ENCODE measurements around the gene ZNF44.

- TF ChIP-seq CTCF (IDR thresholded peaks at IDR 0.05 in 8 of 11, conservative IDR thresholded peaks at IDR 0.05 in 3 of 11), result no peak
- TF ChIP-seq POLR2AphosphoS5 (IDR thresholded peaks at IDR 0.05), result no peak
Measured at GRCh38 chr19:12331211-12331941, 36.7 kb upstream of the ZNF44 start.
